Skeletal muscle tissue (tissue), 4 donors: ENCODE data around the gene KYNU. TPM values are rescaled to one million over a fixed set of nuclear protein-coding genes. Genes with fewer than 3 reads are reported as not detected.

ENCODE experiments used
- H3K27ac ChIP-seq: one replicate; pipeline ENCODE4 v1.7.0; 2013; ENCODE audit warnings: mild to moderate bottlenecking, low read depth, low read length, inconsistent platforms
- H3K27me3 ChIP-seq, 3 donors: one replicate each; pipeline ENCODE4 v1.7.0; 2013; ENCODE audit warnings: low read length in 3 of 3; ENCODE audit not compliant: control insufficient read depth in 3 of 3, insufficient read depth in 3 of 3
- H3K36me3 ChIP-seq, 3 donors: one replicate each; pipeline ENCODE4 v1.7.0; 2013; ENCODE audit warnings: low read length in 3 of 3; ENCODE audit not compliant: control insufficient read depth in 3 of 3, insufficient read depth in 3 of 3
- H3K4me1 ChIP-seq, 3 donors: one replicate each; pipeline ENCODE4 v1.7.0; 2013; ENCODE audit warnings: low read length in 3 of 3, mild to moderate bottlenecking in 3 of 3; ENCODE audit not compliant: control insufficient read depth in 3 of 3, insufficient read depth in 3 of 3
- H3K4me3 ChIP-seq, 3 donors: one replicate each; pipeline ENCODE4 v1.7.0; 2013; ENCODE audit warnings: low read length in 3 of 3
- H3K9ac ChIP-seq, 3 donors: one replicate each; pipeline ENCODE4 v1.7.0; 2013; ENCODE audit warnings: low read length in 3 of 3, mild to moderate bottlenecking in 3 of 3, moderate library complexity in 2 of 3, low read depth in 1 of 3
- H3K9me3 ChIP-seq, 3 donors: one replicate each; pipeline ENCODE4 v1.7.0; 2013; ENCODE audit warnings: low read length in 3 of 3; ENCODE audit not compliant: control insufficient read depth in 3 of 3
- total RNA-seq: library from RNA; depleted of rRNA; stranded (reverse); fragments of >200 nt; gene quantifications from one replicate; pipeline ENCODE4 v1.2.3, GENCODE V29; 2014
- donor health status: Osteomylitis.

KYNU gene
- total RNA-seq: 1.0 TPM

DNA sequence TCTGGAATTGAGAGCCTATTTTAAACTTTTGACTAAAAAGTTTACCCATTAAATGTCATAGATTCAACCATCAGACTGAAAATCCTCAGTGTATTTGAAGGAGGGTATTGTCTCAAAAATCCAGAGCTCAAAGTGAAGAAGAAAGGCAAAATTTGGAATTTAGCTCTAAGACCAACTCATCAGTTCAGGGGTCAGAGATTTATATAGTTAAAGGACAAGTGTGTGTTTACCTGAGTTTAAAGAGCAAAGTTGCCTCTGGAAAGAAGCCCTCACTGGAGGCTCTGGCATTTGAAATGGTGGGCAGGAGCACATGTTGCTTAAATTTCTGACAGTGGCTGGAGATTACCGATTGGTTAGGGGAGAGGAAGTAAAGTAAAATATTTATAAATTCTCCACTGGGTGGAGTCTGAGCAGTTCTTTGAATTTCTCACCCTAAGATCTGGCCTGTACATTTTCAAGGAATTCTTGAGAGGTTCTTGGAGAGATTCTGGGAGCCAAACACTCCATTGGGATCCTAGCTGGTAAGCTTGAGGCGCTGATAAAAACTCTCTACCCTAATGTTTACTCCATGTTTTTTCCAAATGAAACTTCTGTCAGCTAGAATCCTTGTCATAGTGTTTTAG, at the start of gene KYNU:
KYNU (plus strand) TSS at position 449 of the 623 bp plus-strand sequence. CDS start 7,704 bp downstream, outside the sequence.
- no peak within 1 kb of the TSS for H3K9ac ChIP-seq
- H3K4me1 ChIP-seq: no peaks in the 10 kb centered on the region
- H3K27ac ChIP-seq: no peak within 1 kb of the TSS
- H3K9me3 ChIP-seq: peaks cover 0 to 2% (median 0%) of the 10 kb centered on the region in 3 donors
- H3K4me3 ChIP-seq: no peak within 1 kb of the TSS
- H3K27me3 ChIP-seq: no peaks in the 10 kb centered on the region
- H3K36me3 ChIP-seq: no peaks in the 10 kb centered on the region

DNA sequence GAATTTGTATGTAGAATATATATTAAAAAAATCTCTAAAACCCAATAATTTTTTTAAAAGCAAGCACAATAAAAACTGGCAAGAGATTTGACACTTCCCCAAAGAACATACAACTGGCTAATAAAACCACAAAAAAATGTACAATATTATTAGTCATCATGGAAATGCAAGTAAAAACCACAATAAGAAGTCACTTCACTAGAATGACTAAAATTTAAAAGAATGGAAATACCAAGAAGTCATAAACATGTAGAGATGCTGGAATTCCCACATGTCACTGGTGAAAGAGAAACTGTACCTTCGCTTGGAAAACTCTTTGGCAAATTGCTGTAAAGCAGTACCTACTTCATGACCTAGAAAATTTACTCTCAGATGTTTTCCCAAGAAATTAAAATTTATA, 43.4 kb upstream of the KYNU start:
- H3K9me3 ChIP-seq: no peaks in the 10 kb centered on the region
- no peak overlapping the region for H3K27ac ChIP-seq
- H3K36me3 ChIP-seq: no peaks in the 10 kb centered on the region
- no peak overlapping the region for H3K4me3 ChIP-seq
- no peak overlapping the region for H3K9ac ChIP-seq
- H3K4me1 ChIP-seq: no peaks in the 10 kb centered on the region
- no peaks in the 10 kb centered on the region for H3K27me3 ChIP-seq

DNA sequence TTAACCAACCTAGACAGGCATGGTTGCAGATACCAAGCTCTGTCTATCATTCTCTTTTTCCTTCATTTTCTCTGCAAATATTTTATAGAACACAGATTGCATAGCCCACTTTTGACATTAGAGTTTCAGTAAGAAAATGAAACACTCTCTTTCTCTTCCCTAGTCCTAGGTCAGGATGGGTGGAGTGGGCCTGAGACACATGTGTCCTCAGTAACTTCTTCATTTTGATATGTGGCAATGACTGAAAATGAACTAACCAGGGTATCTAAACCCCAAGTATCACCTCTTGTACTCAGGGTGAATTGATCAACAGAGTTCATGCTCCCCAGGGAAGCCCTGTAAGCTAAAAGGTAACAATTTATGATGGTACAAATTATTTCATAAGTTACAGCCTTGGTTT, 37.0 kb upstream of the KYNU start:
- no peaks in the 10 kb centered on the region for H3K9me3 ChIP-seq
- H3K27me3 ChIP-seq: no peaks in the 10 kb centered on the region

GRCh38 chr2:142841788-142842187, 35.7 kb upstream of the KYNU start:
- no peaks in the 10 kb centered on the region for H3K27me3 ChIP-seq
- no peaks in the 10 kb centered on the region for H3K4me1 ChIP-seq
- H3K27ac ChIP-seq: no peak overlapping the region
- no peak overlapping the region for H3K4me3 ChIP-seq
- no peak overlapping the region for H3K9ac ChIP-seq
- no peaks in the 10 kb centered on the region for H3K36me3 ChIP-seq
- H3K9me3 ChIP-seq: no peaks in the 10 kb centered on the region

More for the DNA sequence above, 37.0 kb upstream of the KYNU start:
- Histone ChIP-seq H3K4me1 (no peaks in the 10 kb centered on the region), H3K9ac (no peak overlapping the region), H3K36me3 (no peaks in the 10 kb centered on the region), H3K4me3 (no peak overlapping the region), H3K27ac (no peak overlapping the region)

DNA sequence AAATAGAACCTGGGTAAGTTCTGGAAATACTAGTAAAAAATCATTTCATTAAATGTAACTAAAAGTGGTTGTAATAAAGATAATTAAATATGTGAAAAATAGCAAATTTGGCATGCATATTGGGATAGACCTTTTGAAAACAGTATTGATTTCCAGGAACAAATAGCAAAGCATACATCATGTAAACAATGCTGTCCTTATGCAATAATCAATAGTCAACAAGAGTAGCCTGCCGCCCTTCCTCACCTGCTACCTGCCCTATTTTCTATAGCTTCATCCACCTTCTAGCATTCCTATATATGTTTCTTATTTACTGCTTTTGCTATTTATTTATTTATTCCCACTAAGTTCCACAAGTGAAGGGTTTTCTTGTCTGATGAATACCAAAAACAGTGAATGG, 35.1 kb upstream of the KYNU start:
- H3K4me3 ChIP-seq: no peak overlapping the region
- H3K9me3 ChIP-seq: no peaks in the 10 kb centered on the region
- no peak overlapping the region for H3K9ac ChIP-seq

GRCh38 chr2:142843731-142844130, 33.7 kb upstream of the KYNU start:
- Histone ChIP-seq H3K9me3 (no peaks in the 10 kb centered on the region), H3K4me1 (no peaks in the 10 kb centered on the region), H3K9ac (no peak overlapping the region), H3K4me3 (no peak overlapping the region), H3K27ac (no peak overlapping the region), H3K27me3 (no peaks in the 10 kb centered on the region), H3K36me3 (no peaks in the 10 kb centered on the region)

More for the DNA sequence above, 35.1 kb upstream of the KYNU start:
- no peaks in the 10 kb centered on the region for H3K36me3 ChIP-seq
- H3K27ac ChIP-seq: no peak overlapping the region
- no peaks in the 10 kb centered on the region for H3K27me3 ChIP-seq
- no peaks in the 10 kb centered on the region for H3K4me1 ChIP-seq

DNA sequence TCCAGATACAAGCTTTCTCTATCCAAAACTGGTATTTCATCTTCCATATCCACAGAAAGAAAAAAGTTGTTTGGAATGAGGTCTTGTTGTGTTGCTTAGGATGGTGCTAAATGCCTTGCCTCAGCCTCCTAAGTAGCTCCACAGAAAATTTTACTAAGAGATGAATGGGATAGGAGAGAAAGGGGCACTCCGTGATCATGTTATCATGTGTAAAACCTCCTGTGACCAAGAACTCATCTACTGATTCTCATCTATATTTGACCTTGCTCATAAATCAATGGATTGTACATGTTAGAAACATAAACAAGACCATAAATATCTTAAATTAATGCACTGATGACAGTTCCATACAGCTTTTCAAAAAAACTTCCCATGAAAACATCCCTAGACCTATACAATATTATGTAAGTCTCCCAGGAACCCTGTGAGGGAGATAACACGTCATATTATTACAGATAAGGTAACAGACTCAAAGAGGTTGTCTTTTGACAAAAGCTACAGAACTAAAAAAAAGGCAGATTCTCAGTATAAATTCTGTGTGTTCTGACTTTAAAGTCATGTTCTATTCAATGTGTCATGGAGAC, 29.3 kb upstream of the KYNU start:
- Histone ChIP-seq H3K9me3 (no peaks in the 10 kb centered on the region), H3K4me1 (no peaks in the 10 kb centered on the region), H3K4me3 (no peak overlapping the region), H3K36me3 (no peaks in the 10 kb centered on the region), H3K9ac (no peak overlapping the region), H3K27ac (no peak overlapping the region), H3K27me3 (no peaks in the 10 kb centered on the region)

DNA sequence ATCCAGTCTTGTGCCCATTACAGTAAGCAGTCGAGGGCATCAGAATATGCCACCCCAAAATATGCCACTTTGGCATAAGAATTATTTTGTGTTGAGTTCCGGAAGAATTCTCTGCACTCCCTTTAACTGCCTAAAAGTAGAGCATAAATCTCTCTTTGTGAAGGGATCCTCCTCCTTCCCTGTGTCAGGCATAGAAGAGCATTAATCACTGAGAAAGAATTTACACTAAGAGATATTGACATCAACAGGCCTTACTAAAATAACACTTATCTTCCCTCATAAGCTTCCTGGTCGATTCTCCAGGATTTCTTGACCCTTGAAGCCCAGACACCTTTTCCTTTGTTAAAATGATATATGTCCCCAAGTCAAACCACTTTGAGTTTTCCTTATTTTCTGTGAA, 27.6 kb upstream of the KYNU start:
- Histone ChIP-seq H3K27me3 (no peaks in the 10 kb centered on the region), H3K4me3 (no peak overlapping the region), H3K9me3 (no peaks in the 10 kb centered on the region), H3K4me1 (no peaks in the 10 kb centered on the region), H3K27ac (no peak overlapping the region), H3K9ac (no peak overlapping the region), H3K36me3 (no peaks in the 10 kb centered on the region)

- no peaks in the 10 kb centered on the region for H3K9me3 ChIP-seq
- H3K27ac ChIP-seq: no peak overlapping the region
- no peaks in the 10 kb centered on the region for H3K36me3 ChIP-seq
- no peaks in the 10 kb centered on the region for H3K27me3 ChIP-seq
- H3K4me1 ChIP-seq: no peaks in the 10 kb centered on the region
- H3K4me3 ChIP-seq: no peak overlapping the region
- H3K9ac ChIP-seq: no peak overlapping the region
These were observed 23.6 kb upstream of the KYNU start for GRCh38 chr2:142853912-142854311.

DNA sequence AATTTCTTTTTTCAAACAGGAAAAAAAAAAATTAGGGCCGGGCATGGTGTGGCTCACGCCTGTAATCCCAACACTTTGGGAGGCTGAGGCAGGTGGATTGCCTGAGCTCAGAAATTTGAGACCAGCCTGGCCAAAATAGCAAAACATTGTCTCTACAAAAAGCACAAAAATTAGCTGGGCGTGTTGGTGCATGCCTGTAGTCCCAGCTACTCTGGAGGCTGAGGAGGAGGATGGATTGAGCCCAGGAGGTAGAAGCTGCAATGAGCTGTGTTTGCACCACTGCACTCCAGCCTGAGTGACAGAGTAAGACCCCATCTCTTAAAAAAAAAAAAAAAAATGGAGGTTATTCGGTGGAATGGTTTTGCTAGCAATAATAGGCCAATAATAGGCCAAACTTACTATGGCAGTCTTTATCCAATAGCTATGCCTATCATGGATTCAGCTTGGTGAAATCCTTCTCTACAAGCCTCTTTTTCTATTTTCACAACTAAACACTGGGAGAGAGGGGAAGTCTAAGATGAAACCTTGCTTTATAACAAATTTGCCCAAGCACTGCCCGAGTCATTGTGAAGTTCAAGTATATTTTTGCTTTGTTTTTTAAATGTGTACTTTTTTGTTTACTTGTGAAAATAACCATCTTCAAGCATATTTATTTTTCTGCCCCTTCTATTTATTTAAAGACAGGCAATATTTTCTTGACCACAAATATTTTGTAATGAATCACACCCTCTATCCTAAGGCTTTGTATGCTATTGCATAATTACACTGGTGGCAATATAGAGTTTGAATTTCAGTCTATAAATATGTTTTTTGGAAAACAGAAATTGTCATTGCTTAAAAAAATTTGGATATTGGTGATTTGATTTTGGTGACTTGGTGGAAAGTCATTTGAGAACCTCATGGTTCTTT, 20.0 kb upstream of the KYNU start:
- no peaks in the 10 kb centered on the region for H3K36me3 ChIP-seq
- H3K27ac ChIP-seq: no peak overlapping the region
- H3K4me3 ChIP-seq: no peak overlapping the region
- no peaks in the 10 kb centered on the region for H3K27me3 ChIP-seq
- no peaks in the 10 kb centered on the region for H3K4me1 ChIP-seq
- H3K9me3 ChIP-seq: no peaks in the 10 kb centered on the region
- no peak overlapping the region for H3K9ac ChIP-seq
